GM20431 (cell line): Measurements from ENCODE around the gene MUSTN1.

Experiments
- in situ Hi-C: fragments of 300-500 bp; cut with MseI, MboI; formaldehyde crosslinking; loops from one replicate; pipeline ENCODE4 v1.15.0; 2020; ENCODE audit warnings: low sequenced_read_pairs; ENCODE audit not compliant: unreplicated experiment

The MUSTN1 gene

GRCh38 chr3:52790337-52790736, 44.5 kb downstream of the MUSTN1 start:
- in situ Hi-C loops: no loop called here

GRCh38 chr3:52789746-52790040, 45.1 kb downstream of the MUSTN1 start:
- in situ Hi-C loops: no loop called here

- in situ Hi-C loops: no loop called here
Measured at GRCh38 chr3:52788890-52789745, 45.7 kb downstream of the MUSTN1 start.

DNA sequence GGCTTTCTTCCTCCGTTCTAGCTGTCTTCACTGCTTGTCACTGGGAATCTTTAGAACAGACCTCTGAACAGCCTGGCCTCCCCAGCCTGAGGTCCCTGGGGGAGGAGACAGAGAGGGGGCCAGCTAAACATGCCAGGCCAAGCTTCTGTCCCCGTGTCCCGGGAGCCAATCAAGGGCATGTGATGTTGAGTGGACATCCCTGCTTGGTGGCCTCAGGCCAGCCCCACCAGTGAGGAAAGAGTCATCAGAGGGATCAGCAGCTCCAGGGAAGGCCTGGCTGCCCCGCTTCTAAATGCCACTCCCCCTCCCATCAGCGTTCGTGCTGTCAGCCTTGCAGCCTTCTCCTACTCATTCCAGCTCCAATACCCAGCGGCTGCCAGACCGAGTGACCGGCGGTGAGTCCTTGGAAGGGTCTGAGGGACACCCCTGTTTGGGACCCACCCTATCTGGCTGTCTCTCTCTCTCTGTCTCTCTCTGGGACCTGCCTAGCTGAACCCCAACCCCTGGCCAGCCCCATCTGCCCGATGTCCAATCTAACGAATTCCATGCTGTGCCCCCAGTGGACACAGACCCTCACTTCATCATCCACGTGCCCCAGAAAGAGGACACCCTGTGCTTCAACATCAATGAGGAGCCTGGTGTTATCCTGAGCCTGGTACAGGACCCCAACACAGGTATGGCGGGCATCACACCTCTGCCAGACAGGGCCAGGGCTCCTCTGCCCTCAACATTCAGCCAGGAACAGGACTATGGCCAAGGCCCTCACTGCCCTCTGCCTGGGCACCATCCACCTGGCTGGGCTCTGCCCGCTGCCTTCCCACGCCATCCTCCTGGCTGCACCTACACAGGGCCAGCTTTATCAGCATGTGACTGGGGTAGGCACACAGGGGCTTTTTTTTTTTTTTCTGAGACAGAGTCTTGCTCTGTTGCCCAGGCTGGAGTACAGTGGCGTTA, 46.9 kb downstream of the MUSTN1 start:
- in situ Hi-C loops: no loop called here

DNA sequence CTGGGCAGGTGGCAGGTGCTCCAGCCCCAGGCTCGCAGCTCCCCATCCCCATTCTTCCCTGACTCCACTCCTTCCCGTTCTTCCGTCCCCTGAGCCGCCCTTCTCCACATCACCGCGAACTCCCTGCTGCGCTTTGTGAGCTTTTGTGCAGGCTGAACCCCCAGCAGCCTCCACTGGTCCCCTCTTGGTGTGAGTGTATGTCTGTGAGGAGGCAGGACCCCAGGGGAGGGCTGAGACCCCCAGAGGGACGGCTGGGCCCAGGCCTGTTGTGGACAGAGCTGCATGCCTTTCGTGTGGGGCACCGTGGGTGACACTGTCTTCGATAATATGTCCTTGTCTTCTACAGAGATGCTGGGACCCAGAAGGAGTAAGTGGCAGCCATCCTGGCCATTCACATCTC, 47.6 kb downstream of the MUSTN1 start:
- in situ Hi-C loops: no loop called here

DNA sequence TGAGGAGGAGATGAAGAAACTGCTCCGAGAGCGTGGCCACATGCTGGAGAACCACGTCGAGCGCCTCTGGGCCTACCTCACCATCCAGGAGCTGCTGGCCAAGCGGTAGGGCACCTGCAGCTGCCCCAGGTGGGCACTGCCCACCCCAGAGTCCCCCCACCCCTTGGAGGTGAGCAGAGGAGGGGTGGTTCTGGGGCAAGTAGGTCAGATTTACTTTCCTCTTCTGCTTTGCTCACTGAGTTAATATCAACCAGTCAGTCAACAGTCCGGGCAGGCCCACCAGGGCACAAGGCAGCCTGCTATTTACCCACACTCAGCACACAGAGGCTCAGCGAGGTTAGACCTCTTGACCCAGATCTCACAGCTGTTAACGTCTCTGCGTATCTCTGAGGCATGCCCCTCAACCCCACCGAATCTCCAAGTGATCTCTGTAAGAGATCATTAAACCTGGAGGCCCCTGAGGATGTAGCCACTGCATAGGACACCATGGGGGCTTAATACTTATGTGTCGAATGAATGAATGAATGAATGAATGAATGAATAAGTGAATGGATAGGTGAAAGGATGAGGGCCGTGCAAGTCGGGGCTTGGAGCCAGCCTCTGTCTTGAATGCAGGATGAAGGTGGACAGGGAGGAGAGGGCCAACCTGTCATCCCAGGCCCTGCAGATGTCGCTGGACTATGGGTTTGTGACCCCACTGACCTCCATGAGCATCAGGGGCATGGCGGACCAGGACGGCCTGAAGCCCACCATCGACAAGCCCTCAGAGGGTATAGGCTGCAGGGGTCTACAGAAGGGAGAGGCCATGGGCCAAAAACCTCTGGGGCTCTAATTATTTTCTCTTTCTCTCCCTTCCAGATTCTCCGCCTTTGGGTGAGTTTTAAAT, 48.2 kb downstream of the MUSTN1 start:
- in situ Hi-C loops: no loop called here

DNA sequence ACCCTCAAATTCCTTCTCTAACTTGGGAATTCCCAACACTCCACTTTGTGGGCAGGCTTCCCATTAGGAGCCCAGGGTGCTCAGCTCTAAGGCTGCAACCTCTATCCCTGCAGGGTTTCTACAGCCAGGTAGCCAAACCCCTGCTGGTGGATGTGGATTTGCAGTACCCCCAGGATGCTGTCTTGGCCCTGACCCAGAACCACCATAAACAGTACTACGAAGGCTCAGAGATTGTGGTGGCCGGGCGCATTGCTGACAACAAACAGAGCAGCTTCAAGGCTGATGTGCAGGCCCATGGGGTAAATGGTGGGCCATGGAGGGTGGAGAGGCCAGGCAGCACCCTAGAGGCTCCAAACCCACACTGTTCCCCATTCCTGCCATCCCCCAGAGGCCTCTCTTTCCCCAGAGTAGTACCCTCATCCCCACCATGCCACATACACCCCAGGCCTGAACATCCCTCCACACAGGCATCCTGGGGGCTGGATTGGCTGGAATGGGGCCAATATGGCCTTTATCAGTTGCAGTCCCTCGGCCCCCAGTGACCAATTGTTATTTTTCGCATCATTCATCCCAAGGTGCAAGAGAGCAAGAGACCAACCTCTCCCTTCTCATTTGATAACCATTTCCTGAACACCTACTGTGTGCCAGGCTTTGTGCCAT, 49.8 kb downstream of the MUSTN1 start:
- in situ Hi-C loops: no loop called here

- in situ Hi-C loops: no loop called here
Measured at GRCh38 chr3:52784021-52784621, 50.7 kb downstream of the MUSTN1 start.

DNA sequence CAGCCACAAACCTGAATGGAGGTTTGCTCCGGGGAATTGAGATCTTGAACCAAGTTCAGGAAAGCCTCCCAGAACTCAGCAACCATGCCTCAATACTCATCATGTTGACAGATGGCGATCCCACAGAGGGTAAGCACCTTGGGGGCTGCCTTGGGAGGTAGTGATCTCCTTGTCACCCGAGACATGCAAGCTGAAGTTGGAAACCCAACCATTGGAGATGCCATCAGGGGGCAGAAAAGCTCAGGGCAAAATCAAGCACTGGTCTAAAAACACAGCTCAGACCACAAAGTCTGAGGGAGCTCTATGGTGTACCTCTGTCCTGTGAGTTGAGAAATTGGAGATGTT, 51.6 kb downstream of the MUSTN1 start:
- in situ Hi-C loops: no loop called here
